ENCODE measurements around the gene FOXRED1. TPM values are rescaled to one million over a fixed set of nuclear protein-coding genes. Genes with fewer than 3 reads are reported as not detected.
"Not testable (repeated sequence)": the region's sequence is repeated elsewhere in the genome, so short reads cannot be mapped to it uniquely, and the experiment has no call there.

Gene FOXRED1
- total RNA-seq, 4 donors from 2014 or later, result 9.9 to 17.4 (median 14.5) TPM

DNA sequence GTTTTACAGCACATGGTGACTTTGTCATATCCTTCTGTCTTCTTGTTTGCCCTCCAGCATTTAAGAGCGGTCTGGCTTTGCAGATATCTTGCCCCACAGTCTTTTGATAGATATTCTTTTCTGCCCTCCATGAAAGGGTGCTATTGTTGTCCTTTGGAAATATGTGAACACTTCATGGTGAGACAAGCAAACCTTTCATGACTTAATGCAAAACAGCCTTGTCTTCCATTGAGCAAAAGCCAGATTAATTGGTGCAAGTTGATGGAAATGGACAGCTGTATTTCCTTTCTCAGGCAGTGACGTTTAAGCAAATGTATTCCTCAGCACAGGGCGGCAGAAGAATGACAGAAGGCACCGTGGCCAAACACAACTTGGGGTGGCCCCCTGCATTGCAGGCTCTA is 39.3 kb downstream of the FOXRED1 start:
- H3K36me3 ChIP-seq, result peaks cover 0 to 30% of the 10 kb centered on the region in 2 donors
- ATAC-seq, result no peak
- H3K27ac ChIP-seq, result peak overlapping the region in 1 of 4 donors; percentile 16
- no peaks in the 10 kb centered on the region for H3K9me3 ChIP-seq
- TF ChIP-seq, protein P1, sequence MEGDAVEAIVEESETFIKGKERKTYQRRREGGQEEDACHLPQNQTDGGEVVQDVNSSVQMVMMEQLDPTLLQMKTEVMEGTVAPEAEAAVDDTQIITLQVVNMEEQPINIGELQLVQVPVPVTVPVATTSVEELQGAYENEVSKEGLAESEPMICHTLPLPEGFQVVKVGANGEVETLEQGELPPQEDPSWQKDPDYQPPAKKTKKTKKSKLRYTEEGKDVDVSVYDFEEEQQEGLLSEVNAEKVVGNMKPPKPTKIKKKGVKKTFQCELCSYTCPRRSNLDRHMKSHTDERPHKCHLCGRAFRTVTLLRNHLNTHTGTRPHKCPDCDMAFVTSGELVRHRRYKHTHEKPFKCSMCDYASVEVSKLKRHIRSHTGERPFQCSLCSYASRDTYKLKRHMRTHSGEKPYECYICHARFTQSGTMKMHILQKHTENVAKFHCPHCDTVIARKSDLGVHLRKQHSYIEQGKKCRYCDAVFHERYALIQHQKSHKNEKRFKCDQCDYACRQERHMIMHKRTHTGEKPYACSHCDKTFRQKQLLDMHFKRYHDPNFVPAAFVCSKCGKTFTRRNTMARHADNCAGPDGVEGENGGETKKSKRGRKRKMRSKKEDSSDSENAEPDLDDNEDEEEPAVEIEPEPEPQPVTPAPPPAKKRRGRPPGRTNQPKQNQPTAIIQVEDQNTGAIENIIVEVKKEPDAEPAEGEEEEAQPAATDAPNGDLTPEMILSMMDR (IDR thresholded peaks at IDR 0.05), result no peak
- TF ChIP-seq POLR2AphosphoS5 (IDR thresholded peaks at IDR 0.05) (no peak), POLR2A (IDR thresholded peaks at IDR 0.05) (no peak), EP300 (IDR thresholded peaks at IDR 0.05) (no peak)
- H3K27me3 ChIP-seq, result no peaks in the 10 kb centered on the region
- H3K4me3 ChIP-seq, result no peak overlapping the region
- H3K4me1 ChIP-seq, result peaks cover 0 to 45% (median 13%) of the 10 kb centered on the region in 3 donors
- 70 to 87% methylated on average over 4 of the region's 4 CpGs for WGBS, 2 donors (ENCODE audit: low coverage in 1 of 2)

DNA sequence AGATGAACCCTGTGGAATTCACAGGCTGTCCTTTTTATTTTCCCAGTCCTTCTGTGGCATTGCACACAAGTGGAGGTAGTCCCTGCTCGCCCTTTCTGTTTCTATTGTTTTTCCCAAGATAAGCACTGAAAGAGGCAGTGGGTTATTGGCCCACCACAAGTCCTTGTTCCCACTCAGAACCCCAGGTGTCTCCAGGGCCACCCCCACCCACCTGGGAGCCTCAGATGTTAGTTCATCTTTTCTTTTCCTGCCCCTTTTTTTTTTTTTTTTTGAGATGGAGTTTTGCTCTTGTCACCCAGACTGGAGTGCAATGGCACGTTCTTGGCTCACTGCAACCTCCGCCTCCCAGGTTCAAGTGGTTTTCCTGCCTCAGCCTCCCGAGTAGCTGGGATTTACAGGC is 39.8 kb downstream of the FOXRED1 start:
- not testable (repeated sequence) for H3K27me3 ChIP-seq, ATAC-seq, H3K4me3 ChIP-seq, H3K9me3 ChIP-seq
- Histone ChIP-seq H3K36me3 (peaks cover 0 to 31% of the 10 kb centered on the region in 2 donors), H3K27ac (peak overlapping the region in 1 of 4 donors; percentile 16), H3K4me1 (peaks cover 0 to 42% (median 13%) of the 10 kb centered on the region in 3 donors)
- WGBS, 2 donors (ENCODE audit: low coverage in 1 of 2), result 89 to 92% methylated on average over 1 to 4 of the region's 4 CpGs

DNA sequence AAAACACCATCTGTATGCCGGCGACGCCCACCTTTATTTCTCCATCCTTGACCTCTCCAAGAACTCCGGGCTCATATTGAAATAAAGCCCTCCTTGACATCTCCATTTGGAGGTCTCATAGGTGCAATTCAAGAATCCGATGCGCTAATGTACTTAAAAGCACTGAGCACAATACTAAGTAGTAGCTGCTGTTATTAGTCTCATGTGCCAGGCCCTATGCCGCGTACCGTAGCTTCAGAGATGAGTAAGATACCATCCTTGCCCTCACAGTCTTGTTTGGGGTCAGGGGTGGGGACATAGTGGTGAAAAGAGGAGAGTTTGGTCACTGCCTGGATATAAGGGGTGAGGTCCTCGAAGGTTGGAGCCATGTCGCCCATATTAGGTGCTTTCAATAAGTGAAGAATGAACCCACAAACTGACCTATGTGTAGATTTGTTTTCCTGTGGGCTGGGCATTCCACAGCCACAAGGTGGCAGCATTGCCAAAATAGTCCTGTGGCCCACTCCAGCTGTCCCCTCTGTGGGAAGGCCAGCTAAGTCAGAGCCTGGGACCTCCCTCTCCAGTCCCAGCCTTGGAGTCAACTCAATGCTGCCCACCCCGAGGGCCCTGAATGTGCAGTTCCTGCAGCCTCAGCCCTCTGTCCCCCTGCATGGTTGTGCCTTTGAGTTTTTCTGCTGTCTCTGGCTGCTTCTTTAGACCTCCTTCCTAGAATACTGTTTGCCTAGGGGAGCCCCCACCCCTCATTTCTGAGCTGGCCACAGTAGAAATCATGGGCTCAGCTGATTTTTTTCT is 41.4 kb downstream of the FOXRED1 start:
- Histone ChIP-seq H3K4me3 (no peak overlapping the region), H3K27me3 (no peaks in the 10 kb centered on the region), H3K4me1 (peaks cover 0 to 32% (median 7%) of the 10 kb centered on the region in 3 donors), H3K9me3 (no peaks in the 10 kb centered on the region), H3K36me3 (peaks cover 0 to 38% of the 10 kb centered on the region in 2 donors), H3K27ac (peak overlapping the region in 1 of 4 donors; percentile 34)
- WGBS, 2 donors (ENCODE audit: low coverage in 1 of 2), result 62 to 63% methylated on average over 8 to 11 of the region's 12 CpGs
- TF ChIP-seq POLR2A (IDR thresholded peaks at IDR 0.05), result no peak
- TF ChIP-seq, protein P1 (IDR thresholded peaks at IDR 0.05), result peak; percentile 79 to 92 (median 84)
- ATAC-seq, result peak; percentile 87

DNA sequence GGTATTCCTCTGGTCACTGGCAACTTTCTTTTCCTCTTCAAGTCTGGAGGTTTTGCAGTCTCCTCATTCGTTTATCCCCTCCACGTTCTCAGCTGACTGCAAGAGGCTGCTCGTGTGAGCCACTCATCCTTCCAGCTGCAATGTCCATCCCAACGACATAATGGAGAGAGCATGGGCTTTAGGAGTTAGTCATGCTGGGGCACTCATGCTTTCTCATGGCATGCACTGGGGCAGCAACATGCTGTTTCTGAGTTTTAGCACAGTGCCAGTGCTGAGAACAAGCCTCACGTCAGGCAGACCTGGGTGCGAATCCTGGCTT is 42.0 kb downstream of the FOXRED1 start:
- ATAC-seq, result no peak
- Histone ChIP-seq H3K36me3 (peaks cover 0 to 38% of the 10 kb centered on the region in 2 donors), H3K27ac (peak overlapping the region in 1 of 4 donors; percentile 34), H3K4me1 (peaks cover 0 to 32% (median 7%) of the 10 kb centered on the region in 3 donors), H3K27me3 (no peaks in the 10 kb centered on the region), H3K4me3 (no peak overlapping the region), H3K9me3 (no peaks in the 10 kb centered on the region)
- WGBS, 2 donors (ENCODE audit: low coverage in 1 of 2), result 47 to 52% methylated on average over 2 to 5 of the region's 6 CpGs
- TF ChIP-seq EP300 (IDR thresholded peaks at IDR 0.05) (no peak), POLR2AphosphoS5 (IDR thresholded peaks at IDR 0.05) (no peak), POLR2A (IDR thresholded peaks at IDR 0.05) (no peak)
- TF ChIP-seq, protein P1 (IDR thresholded peaks at IDR 0.05), result no peak

DNA sequence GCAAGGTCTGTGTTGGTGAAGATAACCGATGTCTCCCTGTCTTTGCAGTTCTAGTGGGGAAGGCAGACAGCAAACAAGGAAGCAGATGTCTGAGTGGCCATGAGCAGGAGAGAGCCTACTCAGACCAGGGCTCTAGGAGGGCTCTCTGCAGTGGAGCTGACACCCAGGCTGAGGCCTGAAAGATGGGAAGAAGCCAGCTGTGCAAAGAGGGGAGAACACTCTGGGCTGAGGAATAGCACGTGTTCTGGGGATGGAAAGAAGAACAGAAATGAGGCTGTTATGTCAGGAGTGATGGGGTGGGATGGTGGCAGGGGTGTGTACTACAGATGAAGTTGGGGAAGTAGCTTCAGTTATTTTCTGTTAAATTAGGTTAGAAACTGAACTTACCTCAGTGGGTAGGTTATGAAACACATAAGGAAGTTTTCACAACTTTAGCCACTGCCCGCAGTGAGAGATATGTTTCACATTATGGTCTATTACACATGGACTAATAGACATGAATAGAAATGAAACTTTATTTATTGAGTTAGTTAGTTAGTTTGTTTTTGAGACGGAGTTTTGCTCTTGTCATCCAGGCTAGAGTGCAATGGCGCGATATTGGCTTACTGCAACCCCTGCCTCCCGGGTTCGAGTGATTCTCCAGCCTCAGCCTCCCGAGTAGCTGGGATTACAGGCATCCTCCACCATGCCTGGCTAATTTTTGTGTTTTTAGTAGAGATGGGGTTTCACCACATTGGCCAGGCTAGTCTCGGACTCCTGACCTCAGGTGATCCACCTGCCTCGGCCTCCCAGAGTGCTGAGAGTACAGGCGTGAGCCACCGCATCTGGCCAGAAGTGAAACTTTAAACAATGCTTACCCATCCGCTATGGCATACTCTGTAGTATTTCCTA is 42.7 kb downstream of the FOXRED1 start:
- TF ChIP-seq POLR2A (IDR thresholded peaks at IDR 0.05) (no peak), POLR2AphosphoS5 (IDR thresholded peaks at IDR 0.05) (no peak), EP300 (IDR thresholded peaks at IDR 0.05) (no peak)
- TF ChIP-seq, protein P1 (IDR thresholded peaks at IDR 0.05), result no peak
- H3K27me3 ChIP-seq, result no peaks in the 10 kb centered on the region
- 92% methylated on average over 11 to 14 of the region's 14 CpGs for WGBS, 2 donors (ENCODE audit: low coverage in 1 of 2)
- no peak overlapping the region for H3K4me3 ChIP-seq
- H3K4me1 ChIP-seq, result peaks cover 0 to 27% (median 7%) of the 10 kb centered on the region in 3 donors
- no peak for ATAC-seq
- no peak overlapping the region for H3K27ac ChIP-seq
- H3K9me3 ChIP-seq, result no peaks in the 10 kb centered on the region
- H3K36me3 ChIP-seq, result peaks cover 0 to 38% of the 10 kb centered on the region in 2 donors

Data from gastroesophageal sphincter (tissue), 4 donors.